Adrenal gland (tissue), 5 donors: ENCODE data around the gene PPP1R14B.
A peak's percentile ranks its signal among the peaks of the same experiment; 100 is the strongest.

Experiments used
- CTCF ChIP-seq, 6 experiments: fragments of 450-650 bp in 4 of 6; fragments of 200-600 bp in 2 of 6; sonication (generic) in 1 of 6; IDR thresholded peaks; 1 replicate in 5 of 6; 2 replicates in 1 of 6; pipeline versions ENCODE4 v1.5.1 to v1.8.0; 2016 to 2021; ENCODE audit warnings: antibody characterized with exemption in 6 of 6, mild to moderate bottlenecking in 2 of 6, moderate library complexity in 1 of 6
- POLR2A ChIP-seq, 2 donors: fragments of 450-650 bp; IDR thresholded peaks; one replicate each; pipeline ENCODE4 v1.6.1; 2017; ENCODE audit warnings: antibody characterized with exemption in 2 of 2, mild to moderate bottlenecking in 2 of 2, moderate library complexity in 1 of 2
- donor health status: DM: no; HTN: no; CAD: no.

DNA sequence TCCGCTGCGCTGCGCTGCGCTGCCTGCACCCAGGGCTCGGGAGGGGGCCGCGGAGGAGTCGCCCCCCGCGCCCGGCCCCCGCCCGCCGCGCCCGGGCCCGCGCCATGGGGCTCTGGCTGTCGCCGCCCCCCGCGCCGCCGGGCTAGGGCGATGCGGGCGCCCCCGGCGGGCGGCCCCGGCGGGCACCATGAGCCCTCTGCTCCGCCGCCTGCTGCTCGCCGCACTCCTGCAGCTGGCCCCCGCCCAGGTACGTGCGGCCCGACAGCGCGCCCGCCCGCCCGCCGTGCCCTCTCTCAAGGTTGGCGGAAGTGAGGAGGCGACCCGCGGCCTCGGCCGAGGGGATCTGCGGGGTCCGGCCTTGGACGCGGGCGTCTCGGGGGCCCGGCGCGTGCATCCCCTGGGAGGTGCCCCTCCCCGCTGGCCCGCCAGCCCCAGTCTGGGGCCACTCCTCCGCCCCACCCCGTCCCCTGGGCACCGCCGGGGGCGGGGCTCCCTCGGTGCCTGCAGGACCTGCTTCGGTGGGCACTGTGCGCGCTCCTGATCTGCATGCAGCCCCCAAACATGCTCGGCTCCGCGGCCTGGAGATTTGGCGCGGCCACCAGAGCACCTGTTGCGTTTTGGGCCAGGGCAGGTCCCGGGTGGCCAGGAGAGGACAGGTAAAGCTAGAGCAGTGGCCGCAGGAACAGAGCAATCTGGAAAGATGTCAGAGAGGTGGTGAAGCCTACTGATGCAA is 11.9 kb downstream of the PPP1R14B start:
- TF ChIP-seq POLR2A (IDR thresholded peaks at IDR 0.05) (peak in 1 of 2 donors; percentile 14), CTCF (IDR thresholded peaks at IDR 0.05) (peak in 1 of 6 experiments; percentile 21)
